ENCODE results near the gene P2RY14.
"Not testable (repeated sequence)": the region's sequence is repeated elsewhere in the genome, so short reads cannot be mapped to it uniquely, and the experiment has no call there.

Gene P2RY14

DNA sequence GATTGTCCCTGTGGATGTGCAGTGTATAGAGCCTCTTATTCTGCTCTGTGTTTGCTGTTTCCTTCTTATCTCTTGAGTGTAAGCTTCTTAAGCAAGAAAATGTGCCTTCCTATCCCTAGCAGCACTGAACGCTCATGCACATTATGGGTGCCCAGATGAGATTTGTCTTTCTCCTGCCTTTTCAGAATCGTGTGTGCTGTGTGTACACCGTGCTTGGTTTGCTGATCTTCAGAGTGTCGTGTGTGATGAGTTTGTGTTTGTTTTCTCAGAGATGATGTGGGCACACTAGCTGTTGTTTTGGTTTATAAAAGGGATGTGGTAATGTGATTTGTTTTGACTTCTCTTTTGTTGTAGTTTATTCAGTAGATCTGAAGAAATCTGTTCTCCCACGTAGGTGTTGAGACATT is 95.1 kb downstream of the P2RY14 start:
- no peak for DNase-seq (ENCODE audit: low spot score)

DNA sequence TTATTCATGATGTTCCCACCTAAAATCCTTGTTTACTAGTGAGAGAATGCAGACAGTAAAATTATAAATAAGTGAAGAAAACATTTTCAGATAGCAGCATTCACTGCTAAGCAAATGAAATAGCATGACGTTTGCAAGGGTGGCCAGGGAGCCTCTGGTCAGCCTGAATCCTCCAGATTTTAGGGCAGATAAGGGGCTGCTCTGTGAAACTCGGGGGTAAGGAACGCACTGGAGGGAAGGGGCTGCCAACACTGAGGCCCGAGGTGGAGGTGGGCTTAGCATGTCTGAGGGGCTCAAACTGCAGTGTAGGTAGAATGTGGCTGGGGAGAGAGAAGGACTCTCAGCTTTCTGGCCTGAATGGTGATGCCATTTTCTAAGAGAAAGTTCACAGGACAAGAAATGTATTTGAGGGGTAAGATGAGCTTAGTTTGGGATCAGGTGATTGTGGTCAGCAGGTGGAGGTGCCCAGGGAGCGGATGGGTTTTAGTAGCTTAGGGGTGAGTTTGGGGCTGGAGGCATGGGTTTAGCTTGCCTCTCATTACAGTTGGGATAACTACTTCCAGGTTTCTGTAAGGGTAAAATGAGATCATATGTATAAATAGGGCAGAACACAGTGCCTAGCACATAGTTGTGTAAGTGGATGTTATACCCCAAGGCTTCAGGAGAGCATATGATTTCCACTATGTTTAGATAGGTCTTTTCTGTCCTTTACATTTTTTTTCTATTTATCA is 95.8 kb downstream of the P2RY14 start:
- no peak for DNase-seq (ENCODE audit: low spot score)

DNA sequence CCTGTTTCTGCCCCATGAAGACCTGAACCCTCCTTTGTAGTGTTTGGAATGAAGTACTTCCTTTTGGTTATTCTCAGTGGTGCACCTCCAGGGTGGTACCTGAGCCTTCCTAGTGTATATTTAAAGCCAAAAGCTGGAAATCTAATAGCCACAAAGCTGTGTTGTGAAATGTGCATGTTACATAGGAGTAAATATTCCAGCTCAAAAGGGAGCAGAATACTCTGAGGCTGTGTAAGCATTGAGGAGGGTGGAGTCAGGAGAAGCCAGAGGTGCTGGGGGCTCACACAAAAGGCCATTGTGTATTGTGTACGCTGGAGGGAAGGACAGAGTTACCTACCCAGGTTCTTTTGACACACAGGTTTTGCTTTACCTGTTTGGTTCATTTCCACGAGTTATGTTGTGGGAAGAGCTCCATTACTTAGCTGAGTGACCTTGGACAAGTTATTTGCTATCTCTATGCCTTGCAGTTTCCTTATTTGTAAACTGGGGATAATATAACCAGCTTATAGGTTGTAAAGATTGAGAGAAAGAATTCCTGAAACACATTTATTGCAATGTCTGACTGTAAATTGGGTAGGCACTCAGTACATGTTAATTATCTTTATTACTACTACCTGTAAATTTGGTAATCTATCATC is 100.0 kb downstream of the P2RY14 start:
- DNase-seq (ENCODE audit: low spot score): no peak

DNA sequence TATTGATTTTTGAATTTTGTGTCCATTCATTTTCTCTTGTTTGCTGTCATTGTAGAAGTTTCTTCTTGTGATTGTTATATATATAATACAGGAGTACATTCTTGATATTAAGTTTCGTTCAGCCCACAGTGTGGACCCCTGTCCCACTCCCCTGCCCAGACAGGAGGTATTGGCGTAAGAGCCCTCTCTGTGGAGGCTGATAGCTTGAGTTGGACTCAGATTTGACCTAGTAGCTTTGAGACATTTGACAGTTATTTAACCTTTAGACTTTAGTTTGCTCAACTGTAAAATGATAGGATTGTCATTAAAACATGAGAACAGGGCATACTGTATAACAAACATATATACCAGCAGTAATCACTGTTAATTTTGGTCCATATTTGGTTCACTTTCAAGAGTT is 102.4 kb downstream of the P2RY14 start:
- DNase-seq (ENCODE audit: low spot score): no peak

DNA sequence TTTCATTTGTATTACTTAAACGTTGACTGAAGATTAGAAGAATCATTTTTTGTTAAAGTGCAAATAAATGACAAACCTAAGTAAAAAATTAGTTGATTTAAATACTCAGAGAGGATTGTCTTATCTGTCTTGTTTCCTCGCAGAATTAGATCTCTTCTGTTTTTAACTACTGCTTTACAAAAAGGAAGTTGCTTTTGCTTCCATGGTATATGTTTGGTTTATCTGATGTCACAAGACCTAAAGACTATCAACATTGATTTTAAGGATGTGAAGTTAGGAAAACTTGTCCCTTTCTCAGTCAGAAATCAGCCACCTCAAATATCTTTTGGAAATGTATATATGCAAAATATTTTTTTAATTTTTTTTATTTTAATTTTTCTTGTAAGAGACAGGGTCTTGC is 104.0 kb downstream of the P2RY14 start:
- no peak for DNase-seq (ENCODE audit: low spot score)

DNA sequence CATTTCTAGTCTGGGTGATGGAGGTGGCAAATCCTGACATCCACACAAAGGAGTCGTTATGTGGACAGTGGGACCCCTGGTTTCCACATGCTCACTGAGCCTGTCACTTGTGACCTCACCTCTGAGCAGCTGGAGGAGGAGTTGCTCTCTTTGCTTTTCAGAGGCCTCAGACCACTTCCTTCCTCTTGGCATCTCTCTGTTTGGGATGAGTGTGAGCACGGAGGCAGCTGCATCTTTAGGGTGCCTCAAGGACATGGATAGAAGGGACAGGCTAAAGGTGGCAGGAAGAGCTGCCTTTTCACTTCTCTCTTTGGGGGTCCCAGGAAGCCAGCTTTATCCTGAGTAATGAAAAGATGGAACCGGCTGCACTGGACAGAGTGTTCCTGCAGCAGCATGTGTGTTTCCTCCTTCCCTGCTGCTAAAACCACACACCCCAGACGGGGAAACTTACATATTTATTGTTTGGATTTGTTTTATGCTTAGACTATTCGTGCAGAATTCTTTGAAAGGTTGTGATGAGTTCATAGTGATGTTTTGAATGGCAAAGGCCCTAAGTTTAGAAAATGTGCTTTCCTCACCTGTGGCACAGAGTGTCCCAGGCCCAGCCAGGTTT is 107.1 kb downstream of the P2RY14 start:
- DNase-seq (ENCODE audit: low spot score): no peak

DNA sequence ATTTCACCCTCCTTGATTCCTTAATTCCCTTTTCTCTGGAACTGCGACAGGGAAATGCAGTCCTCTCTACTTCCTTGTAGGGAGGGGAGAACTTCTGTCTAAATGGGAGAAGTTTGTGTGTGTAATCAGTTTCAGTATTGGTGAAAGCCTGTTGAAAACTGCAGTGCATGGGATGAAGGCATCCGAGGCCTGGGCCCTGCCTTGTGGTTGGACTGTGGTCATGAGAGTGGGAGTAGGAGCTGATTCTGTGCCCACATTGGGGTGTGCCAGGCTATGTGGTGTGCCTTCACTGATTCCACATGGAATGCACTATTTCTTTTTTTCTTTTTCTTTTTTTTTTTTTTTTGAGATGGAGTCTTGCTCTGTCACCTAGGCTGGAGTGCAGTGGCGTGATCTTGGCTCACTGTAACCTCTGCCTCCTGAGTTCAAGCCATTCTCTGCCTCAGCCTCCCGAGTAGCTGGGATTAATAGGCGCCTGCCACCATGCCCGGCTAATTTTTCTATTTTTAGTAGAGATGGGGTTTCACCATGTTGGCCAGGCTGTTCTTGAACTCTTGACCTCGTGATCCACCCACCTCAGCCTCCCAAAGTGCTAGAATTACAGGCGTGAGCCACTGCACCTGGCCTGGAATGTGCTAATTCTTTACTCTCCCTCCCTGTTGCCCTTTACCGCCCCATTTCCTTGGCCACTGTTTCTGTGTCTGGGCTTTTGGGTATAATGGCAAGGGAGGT is 108.2 kb downstream of the P2RY14 start:
- DNase-seq (ENCODE audit: low spot score): not testable (repeated sequence)

DNA sequence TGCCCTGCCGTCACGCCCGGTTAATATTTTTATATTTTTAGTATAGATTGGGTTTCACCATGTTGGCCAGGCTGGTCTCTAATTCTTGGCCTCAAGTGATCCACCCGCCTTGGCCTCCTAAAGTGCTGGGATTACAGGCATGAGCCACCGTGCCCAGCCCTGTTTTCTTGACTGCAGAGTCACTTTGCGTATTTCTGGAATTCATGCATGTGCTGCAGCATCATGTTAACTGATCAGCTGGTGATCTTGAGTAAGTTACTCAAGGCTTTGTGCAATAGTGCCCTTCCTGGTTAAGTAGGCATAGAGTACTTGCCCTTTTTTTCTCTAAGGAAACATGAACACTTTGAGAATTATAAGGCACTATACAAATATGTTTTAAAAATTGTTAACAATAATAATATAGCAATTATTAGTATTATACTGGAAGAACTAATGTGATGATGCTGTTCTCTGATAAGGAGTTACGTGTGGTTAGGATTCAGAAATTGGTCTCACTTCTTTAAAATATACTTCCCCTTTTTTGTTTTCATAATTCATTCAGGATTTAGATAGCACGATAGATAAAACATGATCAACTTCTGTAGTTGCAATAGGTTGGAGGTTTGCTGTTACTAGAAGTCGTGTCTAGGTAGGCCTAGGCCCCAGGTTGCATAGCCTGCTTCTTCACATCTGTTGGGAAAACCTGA is 108.9 kb downstream of the P2RY14 start:
- no peak for DNase-seq (ENCODE audit: low spot score)

DNA sequence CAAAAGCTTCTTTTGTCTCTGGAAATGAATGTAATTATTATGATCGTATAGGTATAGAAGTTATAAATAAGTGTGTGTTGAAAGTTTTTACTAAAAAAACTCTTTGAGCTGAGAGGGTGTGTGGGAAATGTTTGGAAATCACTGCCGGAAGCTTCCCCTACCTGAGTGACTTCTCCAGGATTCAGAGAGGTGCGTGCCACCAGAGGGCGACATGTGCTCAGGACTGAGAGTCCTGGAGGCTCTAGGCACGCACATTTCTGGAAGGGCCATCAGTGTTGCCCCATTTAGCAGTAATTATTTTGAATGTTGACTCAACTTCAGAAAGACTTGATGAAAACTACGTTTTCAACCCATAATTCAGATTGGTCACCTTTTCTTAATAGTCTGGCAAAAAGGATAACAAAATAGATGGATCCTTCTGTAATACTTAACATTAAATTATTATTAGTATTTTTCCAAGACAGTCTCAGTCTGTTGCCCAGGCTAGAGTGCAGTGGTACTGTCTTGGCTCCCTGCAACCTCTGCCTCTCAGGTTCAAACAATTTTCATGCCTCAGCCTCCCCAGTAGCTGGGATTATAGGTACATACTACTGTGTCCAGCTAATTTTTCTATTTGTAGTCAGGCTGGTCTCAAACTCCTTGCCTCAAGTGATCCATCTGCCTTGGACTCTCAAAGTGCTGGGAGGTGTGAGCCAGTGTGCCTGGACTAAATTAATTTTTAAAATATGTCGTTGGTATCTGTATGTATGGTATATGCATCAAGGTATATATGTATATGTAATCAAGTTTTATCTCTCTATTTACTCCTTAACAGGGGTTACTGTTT is 109.9 kb downstream of the P2RY14 start:
- DNase-seq (ENCODE audit: low spot score): peak; percentile 47

DNA sequence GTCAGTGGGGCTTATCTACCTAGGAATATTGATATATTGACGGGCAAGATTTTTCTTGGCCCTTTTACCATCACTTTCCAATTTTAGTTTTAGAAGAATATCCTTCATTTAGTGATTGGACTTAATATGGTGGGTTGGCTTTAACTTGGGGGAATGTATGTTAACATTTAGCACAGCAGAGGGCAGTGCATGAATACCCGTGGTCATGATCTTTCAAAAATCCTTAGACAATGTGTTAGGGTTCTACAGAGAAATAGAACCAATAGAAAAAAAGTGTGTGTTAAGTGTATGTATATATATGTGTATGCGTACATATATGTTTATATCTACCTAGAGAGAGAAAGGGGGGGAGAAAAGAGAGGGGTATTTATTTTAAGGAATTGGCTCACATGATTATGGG is 112.2 kb downstream of the P2RY14 start:
- no peak for DNase-seq (ENCODE audit: low spot score)

DNA sequence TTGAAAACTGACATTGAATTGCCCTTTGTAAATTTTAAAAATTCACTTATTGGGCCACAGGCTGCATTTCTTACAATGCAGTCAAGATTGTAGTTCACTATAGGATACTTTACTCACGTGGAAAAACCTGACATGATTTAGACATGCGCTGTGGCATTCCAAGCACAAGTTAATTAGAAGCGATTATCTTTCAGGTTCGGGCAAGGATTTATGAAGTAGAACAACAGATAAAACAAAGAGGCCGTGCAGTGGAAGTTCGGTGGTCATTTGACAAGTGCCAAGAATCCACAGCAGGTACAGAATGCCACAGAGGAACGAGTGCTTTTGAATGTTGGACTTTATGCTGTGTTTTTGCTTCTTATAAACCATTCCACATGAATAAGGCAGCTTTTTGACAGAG is 113.1 kb downstream of the P2RY14 start:
- DNase-seq (ENCODE audit: low spot score): no peak
